BLaER1 treated with 17β-estradiol and CSF1 and Interleukin-3, amounts not matched to agents 10 nM and 100 nM (cell line): Measurements from ENCODE around the gene ETV6.
A peak's percentile ranks its signal among the peaks of the same experiment; 100 is the strongest.

Experiments used
- H3K27ac ChIP-seq, 11 experiments: shearing (Covaris generic); formaldehyde crosslinking; 2 replicates each; pipeline ENCODE4 v1.8.1; 2022
- H3K27me3 ChIP-seq, 11 experiments: shearing (Covaris generic); formaldehyde crosslinking; 2 replicates each; pipeline ENCODE4 v1.8.1; 2022
- H3K36me3 ChIP-seq, 11 experiments: shearing (Covaris generic); formaldehyde crosslinking; 2 replicates each; pipeline ENCODE4 v1.8.1; 2022
- H3K4me1 ChIP-seq, 10 experiments: shearing (Covaris generic); formaldehyde crosslinking; 2 replicates each; pipeline ENCODE4 v1.8.1; 2022
- H3K4me2 ChIP-seq, 11 experiments: shearing (Covaris generic); formaldehyde crosslinking; 2 replicates each; pipeline ENCODE4 v1.8.1; 2022
- H3K4me3 ChIP-seq, 10 experiments: shearing (Covaris generic); formaldehyde crosslinking; 2 replicates each; pipeline ENCODE4 v1.8.1; 2022
- H3K9ac ChIP-seq, 11 experiments: shearing (Covaris generic); formaldehyde crosslinking; 2 replicates each; pipeline ENCODE4 v1.8.1; 2022
- H3K9me3 ChIP-seq, 11 experiments: shearing (Covaris generic); formaldehyde crosslinking; replicated peaks in 1 of 11; 2 replicates each; pipeline ENCODE4 v1.8.1; 2022
- H4K20me1 ChIP-seq, 11 experiments: shearing (Covaris generic); formaldehyde crosslinking; 2 replicates each; pipeline ENCODE4 v1.8.1; 2022
- Cebpa-rat ChIP-seq, 11 experiments: shearing (Covaris generic); IDR thresholded peaks; 2 replicates each; pipeline ENCODE4 v1.8.1; 2022

Gene ETV6

GRCh38 chr12:11780521-11781101 is 131.1 kb downstream of the ETV6 start:
- Histone ChIP-seq H3K4me2 (peak overlapping the region in 10 of 11 experiments; percentile 10 to 90 (median 43); a peak in 15 of 22 replicates), H3K27me3 (no peaks in the 10 kb centered on the region), H3K36me3 (peaks cover 8 to 91% (median 44%) of the 10 kb centered on the region in 11 experiments; a peak in 20 of 22 replicates), H3K9me3 (peaks cover 0 to 10% (median 3%) of the 10 kb centered on the region in 11 experiments; a peak in 6 of 22 replicates), H3K4me3 (no peak overlapping the region), H3K27ac (peak overlapping the region in 3 of 11 experiments; percentile 2 to 43 (median 16); a peak in 3 of 22 replicates), H3K4me1 (peaks cover 50 to 81% (median 58%) of the 10 kb centered on the region in 10 experiments), H3K9ac (no peak overlapping the region), H4K20me1 (peaks cover 0 to 84% (median 0%) of the 10 kb centered on the region in 11 experiments; a peak in 6 of 22 replicates)
- no peak for TF ChIP-seq Cebpa-rat (IDR thresholded peaks at IDR 0.05)

DNA sequence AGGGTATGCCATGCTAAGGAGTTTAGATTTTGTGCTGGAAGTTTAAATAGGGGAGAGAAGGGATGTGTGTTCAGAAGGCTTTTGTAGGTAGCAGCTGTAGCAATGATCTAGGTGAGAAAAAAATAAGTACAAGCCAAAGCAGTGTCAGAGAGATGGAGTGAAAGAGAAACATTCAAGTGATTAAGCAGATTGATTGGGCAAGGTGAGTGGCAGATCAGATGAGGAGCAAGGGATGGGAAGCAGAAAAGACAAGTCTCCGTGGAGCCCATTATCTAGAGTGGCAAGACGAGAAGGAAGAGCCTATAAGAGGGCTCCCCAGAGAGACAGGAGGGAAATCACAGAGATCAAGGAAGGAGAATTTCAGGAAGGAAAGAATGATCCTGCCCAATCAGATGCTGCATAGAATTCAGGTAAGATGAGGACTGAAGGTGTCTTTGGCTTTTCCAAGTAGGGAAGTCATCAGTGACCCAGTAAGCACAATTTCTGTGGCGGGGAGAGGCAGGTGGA is 133.5 kb downstream of the ETV6 start:
- Histone ChIP-seq H3K27ac (no peak overlapping the region), H3K9me3 (peaks cover 0 to 10% (median 3%) of the 10 kb centered on the region in 11 experiments; a peak in 6 of 22 replicates), H3K36me3 (peaks cover 7 to 81% (median 30%) of the 10 kb centered on the region in 11 experiments; a peak in 20 of 22 replicates), H3K27me3 (no peaks in the 10 kb centered on the region), H4K20me1 (peaks cover 0 to 95% (median 0%) of the 10 kb centered on the region in 11 experiments; a peak in 6 of 22 replicates), H3K4me2 (no peak overlapping the region), H3K9ac (no peak overlapping the region), H3K4me1 (peaks cover 39 to 78% (median 56%) of the 10 kb centered on the region in 10 experiments), H3K4me3 (no peak overlapping the region)
- TF ChIP-seq Cebpa-rat (IDR thresholded peaks at IDR 0.05): no peak

DNA sequence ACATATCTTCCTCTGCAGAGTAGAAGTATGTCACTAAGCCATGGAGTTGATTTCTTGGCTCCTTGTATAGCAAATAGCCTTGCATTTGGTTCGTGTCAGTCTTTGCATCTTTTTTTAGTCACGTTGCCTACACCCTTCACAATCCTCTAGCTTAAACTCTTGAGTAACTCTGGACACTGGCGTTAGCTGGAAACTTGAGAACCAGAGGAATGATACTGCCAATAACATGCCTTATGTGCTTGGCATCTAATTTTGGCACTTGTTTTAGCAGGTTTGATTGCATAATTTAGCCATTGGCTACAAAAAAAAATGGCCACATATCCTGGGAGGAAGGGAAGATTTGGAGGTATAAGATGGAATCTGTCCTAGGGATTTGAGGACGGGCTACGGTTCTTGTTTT is 136.2 kb downstream of the ETV6 start:
- Histone ChIP-seq H3K9ac (no peak overlapping the region), H4K20me1 (peaks cover 0 to 87% (median 0%) of the 10 kb centered on the region in 11 experiments; a peak in 6 of 22 replicates), H3K4me1 (peaks cover 26 to 75% (median 46%) of the 10 kb centered on the region in 10 experiments), H3K36me3 (peaks cover 9 to 85% (median 39%) of the 10 kb centered on the region in 11 experiments; a peak in 20 of 22 replicates), H3K4me2 (peak overlapping the region in 3 of 11 experiments; percentile 3 to 21 (median 5); a peak in 3 of 22 replicates), H3K9me3 (peaks cover 0 to 29% (median 8%) of the 10 kb centered on the region in 11 experiments; a peak in 14 of 22 replicates), H3K27ac (no peak overlapping the region), H3K27me3 (no peaks in the 10 kb centered on the region), H3K4me3 (no peak overlapping the region)
- TF ChIP-seq Cebpa-rat (IDR thresholded peaks at IDR 0.05): no peak

- Histone ChIP-seq H3K27ac (peak overlapping the region in 2 of 11 experiments; percentile 21 to 27; a peak in 3 of 22 replicates), H3K4me2 (peak overlapping the region in 10 of 11 experiments; percentile 7 to 42 (median 15); a peak in 16 of 22 replicates), H3K9me3 (peaks cover 0 to 32% (median 8%) of the 10 kb centered on the region in 11 experiments; a peak in 14 of 22 replicates), H3K4me1 (peaks cover 29 to 75% (median 55%) of the 10 kb centered on the region in 10 experiments), H3K9ac (no peak overlapping the region), H3K4me3 (no peak overlapping the region), H3K27me3 (no peaks in the 10 kb centered on the region), H4K20me1 (peaks cover 0 to 86% (median 0%) of the 10 kb centered on the region in 11 experiments; a peak in 6 of 22 replicates), H3K36me3 (peaks cover 11 to 85% (median 48%) of the 10 kb centered on the region in 11 experiments; a peak in 21 of 22 replicates)
- no peak for TF ChIP-seq Cebpa-rat (IDR thresholded peaks at IDR 0.05)
These were observed 137.3 kb downstream of the ETV6 start for GRCh38 chr12:11786638-11787365.

- H3K27me3 ChIP-seq: no peaks in the 10 kb centered on the region
- H3K4me1 ChIP-seq: peaks cover 35 to 81% (median 61%) of the 10 kb centered on the region in 10 experiments
- H3K9me3 ChIP-seq: peaks cover 0 to 32% (median 8%) of the 10 kb centered on the region in 11 experiments; a peak in 14 of 22 replicates
- peaks cover 14 to 85% (median 52%) of the 10 kb centered on the region in 11 experiments; a peak in 21 of 22 replicates for H3K36me3 ChIP-seq
- no peak overlapping the region for H3K9ac ChIP-seq
- H3K4me3 ChIP-seq: no peak overlapping the region
- TF ChIP-seq Cebpa-rat (IDR thresholded peaks at IDR 0.05): no peak
- H3K27ac ChIP-seq: peak overlapping the region in 3 of 11 experiments; percentile 0 to 12 (median 1); a peak in 4 of 22 replicates
- H3K4me2 ChIP-seq: peak overlapping the region in 8 of 11 experiments; percentile 11 to 53 (median 21); a peak in 7 of 22 replicates
- H4K20me1 ChIP-seq: peaks cover 0 to 84% (median 0%) of the 10 kb centered on the region in 11 experiments; a peak in 6 of 22 replicates
These were observed 138.0 kb downstream of the ETV6 start for GRCh38 chr12:11787437-11787836.

DNA sequence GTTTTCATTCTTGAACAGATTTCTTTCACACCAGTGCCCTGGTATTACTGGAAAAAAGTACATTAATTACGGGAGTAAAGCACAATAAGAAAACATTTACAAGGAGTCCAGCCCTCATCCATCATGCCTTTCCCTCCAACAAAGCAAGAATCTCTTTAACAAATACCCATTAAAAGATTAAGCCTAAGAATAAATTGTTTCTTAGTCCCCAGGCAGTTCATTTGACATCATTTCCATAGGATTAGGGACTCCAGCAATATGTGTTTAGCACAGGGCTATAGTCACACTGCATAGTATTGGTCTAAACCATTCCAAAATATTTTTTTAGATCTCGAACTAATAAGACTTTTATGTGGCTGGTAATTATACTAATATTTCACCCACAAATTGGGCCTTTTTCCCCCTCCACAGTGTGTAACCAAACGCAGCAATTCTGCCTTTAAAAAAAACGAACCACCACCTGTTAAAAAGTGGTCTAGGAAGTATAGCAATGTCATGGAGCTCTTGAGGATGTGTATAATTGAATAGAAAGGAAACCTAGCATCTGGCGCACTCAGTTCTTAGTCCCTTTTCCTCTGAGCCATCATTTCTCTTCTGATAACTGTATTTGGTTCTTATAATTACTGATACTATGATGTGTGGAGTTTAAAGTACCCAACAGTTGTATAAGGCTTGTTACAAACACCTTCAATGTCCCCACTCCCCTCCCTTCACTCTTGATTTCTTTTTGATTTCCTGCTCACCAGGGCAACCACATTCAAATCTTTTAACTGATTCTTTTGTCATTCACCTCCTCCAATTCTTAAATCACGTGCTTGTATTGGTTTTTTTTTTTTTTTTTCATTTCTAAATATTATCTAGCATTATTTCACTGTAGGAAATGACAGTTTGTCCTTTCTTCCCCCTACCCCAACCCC is 138.7 kb downstream of the ETV6 start:
- H4K20me1 ChIP-seq: peaks cover 0 to 80% (median 0%) of the 10 kb centered on the region in 11 experiments; a peak in 6 of 22 replicates
- peak overlapping the region in 10 of 11 experiments; percentile 8 to 53 (median 21); a peak in 10 of 22 replicates for H3K4me2 ChIP-seq
- no peak overlapping the region for H3K4me3 ChIP-seq
- H3K4me1 ChIP-seq: peaks cover 43 to 84% (median 69%) of the 10 kb centered on the region in 10 experiments
- H3K27me3 ChIP-seq: no peaks in the 10 kb centered on the region
- H3K27ac ChIP-seq: peak overlapping the region in 8 of 11 experiments; percentile 0 to 51 (median 12); a peak in 8 of 22 replicates
- peaks cover 14 to 78% (median 48%) of the 10 kb centered on the region in 11 experiments; a peak in 21 of 22 replicates for H3K36me3 ChIP-seq
- H3K9me3 ChIP-seq: peaks cover 0 to 32% (median 8%) of the 10 kb centered on the region in 11 experiments; a peak in 14 of 22 replicates
- no peak overlapping the region for H3K9ac ChIP-seq
- no peak for TF ChIP-seq Cebpa-rat (IDR thresholded peaks at IDR 0.05)

GRCh38 chr12:11793921-11794710 is 144.6 kb downstream of the ETV6 start:
- Histone ChIP-seq H3K4me1 (peaks cover 79 to 100% (median 95%) of the 10 kb centered on the region in 10 experiments), H3K9ac (peak overlapping the region; percentile 35 to 74 (median 60); a peak in 19 of 22 replicates), H3K4me3 (peak overlapping the region in 5 of 10 experiments; percentile 11 to 37 (median 24); a peak in 7 of 20 replicates), H3K27me3 (no peaks in the 10 kb centered on the region), H3K4me2 (peak overlapping the region; percentile 67 to 89 (median 79)), H3K27ac (peak overlapping the region in 10 of 11 experiments; percentile 8 to 96 (median 86); a peak in 18 of 22 replicates), H3K9me3 (peaks cover 0 to 56% (median 38%) of the 10 kb centered on the region in 11 experiments; a peak in 18 of 22 replicates), H3K36me3 (peaks cover 14 to 69% (median 55%) of the 10 kb centered on the region in 11 experiments; a peak in 21 of 22 replicates), H4K20me1 (peaks cover 0 to 80% (median 0%) of the 10 kb centered on the region in 11 experiments; a peak in 3 of 22 replicates)
- no peak for TF ChIP-seq Cebpa-rat (IDR thresholded peaks at IDR 0.05)
